HG03378 (cell line): ENCODE results near the gene INSL3.

ENCODE experiments used
- ATAC-seq: cut with Tn5 transposase; IDR thresholded peaks from one replicate; pipeline ENCODE4 v1.9.1; 2021; ENCODE audit warnings: mild to moderate bottlenecking, moderate library complexity; ENCODE audit not compliant: unreplicated experiment

The INSL3 gene

DNA sequence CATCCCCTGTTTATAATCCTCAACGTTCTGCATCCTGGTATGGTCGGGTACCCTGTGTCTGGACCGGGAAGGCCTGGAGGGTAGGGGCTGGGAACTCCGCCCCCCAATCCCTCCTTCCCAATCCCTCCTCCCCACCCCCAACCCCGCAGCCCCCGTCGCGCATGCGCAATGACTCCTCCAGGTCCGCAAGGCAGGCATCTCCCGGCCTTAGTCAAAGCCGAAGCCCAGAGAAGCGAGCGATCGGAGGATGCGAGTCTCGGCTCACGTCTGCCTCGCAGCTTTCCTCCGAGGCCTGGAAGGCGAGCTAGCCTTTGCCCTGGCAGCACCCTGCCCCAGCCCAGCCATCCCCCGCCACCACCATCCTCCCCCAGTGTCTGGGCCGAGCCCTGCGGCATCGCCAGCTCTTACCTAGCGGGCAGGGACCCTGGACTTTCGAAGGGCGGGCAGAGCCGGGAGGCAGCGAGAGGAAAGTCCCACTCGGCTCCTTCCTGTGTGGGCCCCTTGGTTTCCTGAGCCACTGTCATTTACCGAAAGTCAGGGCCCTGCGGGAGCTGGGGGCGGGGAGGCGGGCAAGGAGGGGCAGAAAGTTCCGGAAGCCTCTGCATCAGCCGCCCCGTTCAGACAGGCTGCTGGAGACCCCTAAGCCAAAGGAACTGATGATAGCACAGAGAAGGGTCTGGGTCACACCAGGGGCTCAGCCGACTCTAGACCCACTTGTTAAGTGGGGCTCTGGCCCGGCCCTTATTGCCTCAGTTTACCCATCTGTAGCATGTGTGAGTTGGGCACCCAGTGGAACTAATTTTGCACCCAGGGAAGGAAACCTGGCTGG is 26.4 kb upstream of the INSL3 start, which contains the start of gene JAK3:
TSS of gene JAK3 (minus strand) at position 445 of the 829 bp plus-strand sequence. CDS start 3,565 bp downstream, outside the sequence.
- no peak for ATAC-seq

DNA sequence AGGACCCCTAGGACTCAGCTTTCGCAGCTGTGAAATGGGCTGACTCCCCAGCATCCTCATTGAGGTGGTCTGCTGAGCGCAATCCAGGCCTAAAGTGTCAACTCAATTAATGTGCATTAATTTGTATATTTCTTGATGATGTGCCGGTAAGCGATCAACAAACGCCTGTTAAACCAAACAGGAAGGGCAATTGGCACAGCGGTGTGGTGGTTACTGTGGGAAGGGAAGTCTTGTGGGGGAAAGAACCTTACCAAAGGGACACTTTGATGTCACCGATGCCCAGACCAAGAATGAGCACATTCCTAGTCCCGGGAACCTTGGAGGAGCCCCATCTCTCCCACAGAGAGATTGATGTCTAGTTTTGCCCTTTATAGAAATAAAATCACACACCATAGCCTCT is 24.8 kb upstream of the INSL3 start:
- no peak for ATAC-seq

DNA sequence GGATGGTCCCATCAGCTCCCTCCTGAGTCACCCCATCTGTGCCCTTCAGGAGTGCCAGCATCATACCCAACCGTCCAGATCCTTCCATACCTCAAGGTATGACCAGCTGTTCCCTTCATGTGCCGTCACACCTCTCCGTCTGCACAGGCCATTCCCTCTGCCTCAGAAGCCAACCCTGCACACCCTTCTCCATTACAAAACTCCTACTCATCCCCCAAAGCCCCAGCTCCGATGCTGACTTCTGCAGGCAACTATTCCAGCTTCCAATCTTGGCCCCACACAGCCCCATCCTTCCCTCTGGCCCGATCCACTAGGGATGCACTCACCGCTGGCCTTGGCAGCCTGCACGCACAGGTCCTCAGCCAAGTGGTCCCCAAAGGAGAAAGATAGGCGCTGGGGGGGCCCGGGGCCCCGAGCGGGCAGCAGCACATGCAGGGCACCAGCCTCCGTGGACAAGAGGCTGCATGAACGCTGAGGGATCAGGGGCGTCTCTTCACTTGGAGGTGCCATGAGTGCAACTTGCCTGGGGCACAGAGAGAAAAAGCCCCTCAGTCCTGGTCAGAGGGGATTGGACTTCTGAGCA is 22.7 kb upstream of the INSL3 start:
- no peak for ATAC-seq

DNA sequence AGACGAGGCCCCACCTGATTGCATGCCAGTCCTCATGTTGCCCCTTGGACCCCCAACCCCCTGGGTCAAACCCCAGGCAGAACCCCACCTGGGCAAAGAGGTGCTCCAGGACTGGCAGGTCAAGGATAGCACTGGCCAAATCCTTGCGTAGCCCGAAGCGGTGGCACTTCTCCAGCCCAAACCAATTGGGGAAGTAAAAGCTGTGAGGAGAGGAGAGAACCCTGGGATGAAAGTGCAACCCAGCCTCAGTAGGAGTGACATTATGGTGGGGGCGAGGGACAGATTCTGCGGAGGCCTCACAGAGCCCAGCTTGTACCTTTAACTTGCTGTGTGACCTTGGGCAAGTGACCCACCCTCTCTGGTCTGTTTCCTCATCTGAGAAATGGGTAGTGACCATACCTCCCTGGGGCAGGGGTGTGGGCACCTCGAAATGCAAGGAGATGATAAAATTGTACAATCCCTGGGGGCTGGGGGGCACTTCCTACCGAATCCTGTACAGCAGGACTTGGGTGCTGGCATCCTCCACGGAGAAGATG is 22.0 kb upstream of the INSL3 start:
- ATAC-seq, result no peak

DNA sequence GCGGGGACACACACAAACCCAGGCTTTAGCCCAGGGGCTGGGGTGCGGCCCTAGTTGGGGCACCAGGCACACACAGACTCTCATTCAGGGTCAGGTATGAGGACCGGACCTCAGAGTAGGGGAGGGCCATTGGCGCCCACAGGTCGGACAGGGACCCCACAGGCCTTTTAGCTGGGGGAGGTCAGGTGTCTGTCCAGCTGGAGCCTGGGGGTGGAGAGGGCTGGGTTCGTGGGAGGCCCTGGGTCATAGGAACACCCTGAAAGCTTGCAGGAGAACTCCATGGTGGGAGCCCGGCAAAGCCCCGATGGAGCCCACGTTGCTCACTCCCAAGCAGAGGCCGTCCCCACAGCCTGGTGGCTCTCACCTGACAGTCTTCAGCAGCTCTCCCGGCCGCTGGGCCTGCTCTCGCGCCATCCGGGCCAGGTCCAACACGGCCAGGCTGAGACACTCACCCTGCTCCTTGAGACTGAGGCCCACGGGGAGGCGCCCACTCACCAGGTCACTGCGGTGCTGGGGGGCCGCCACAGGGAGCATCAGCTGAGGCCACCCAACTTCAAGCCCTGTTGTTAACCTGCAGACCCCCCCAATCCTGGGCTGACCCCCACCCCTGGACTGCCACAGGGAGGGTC is 21.5 kb upstream of the INSL3 start:
- ATAC-seq, result no peak

DNA sequence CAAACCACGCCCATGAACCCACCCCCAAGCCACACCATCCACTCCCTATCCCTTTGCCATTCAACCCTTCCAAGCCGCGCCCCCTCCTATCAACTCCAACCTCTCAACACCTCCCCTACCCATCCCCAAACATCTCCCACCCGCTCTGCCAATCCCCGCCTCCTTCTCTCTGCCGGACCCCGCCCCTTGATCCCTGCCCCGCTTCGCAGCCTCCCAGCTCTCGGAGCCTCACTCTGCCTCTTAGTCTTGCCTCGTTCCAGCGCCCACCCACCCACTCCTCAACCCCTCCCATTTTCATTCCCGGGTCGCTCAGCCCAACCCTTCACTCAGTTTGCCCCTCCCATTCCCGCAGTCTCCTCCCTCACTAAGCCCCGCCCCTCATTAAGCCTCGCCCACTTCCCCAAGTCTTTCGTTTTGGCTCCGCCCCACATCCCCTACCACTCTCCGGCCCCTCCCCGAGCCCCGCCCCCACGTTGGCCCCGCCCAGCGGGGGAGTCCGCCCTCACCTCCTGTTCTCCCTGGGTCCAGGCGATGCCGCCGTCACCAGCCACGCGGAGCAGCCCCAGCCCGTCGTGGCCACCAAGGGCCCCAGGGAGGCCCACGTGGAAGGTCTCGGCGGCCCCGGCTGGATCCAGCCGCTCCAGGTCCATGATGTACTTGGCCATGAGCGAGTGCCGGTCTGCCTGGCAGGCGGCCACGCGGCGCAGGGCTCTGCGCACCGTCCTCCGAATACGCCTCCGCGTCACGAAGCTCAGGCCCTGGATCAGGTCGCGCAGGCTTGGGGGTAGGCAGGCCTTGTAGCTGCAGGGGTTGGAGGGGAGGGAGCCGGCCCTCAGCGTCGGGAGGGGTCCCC is 20.7 kb upstream of the INSL3 start:
- ATAC-seq, result no peak

DNA sequence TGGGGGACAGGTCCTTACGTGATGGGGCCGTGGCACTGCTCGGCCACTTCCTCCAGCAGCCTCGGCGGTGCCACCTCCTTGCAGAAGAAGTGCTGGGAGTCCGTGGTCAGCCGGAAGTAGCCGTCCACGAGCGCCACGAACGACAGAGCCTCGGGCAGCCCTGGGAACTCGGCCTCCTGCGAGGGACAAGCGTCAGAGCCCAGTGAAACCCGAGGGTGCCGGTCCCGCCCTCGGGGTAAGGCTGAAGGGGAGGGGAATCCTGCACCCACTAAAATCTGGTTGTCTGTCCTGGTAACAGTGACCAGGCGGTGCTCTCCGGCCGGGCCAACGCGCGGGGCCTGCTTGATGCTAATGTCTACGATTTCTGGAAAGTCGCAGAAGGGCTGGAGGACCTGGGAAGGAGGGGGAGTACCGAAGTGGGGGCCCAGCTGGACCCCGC is 20.1 kb upstream of the INSL3 start:
- no peak for ATAC-seq

DNA sequence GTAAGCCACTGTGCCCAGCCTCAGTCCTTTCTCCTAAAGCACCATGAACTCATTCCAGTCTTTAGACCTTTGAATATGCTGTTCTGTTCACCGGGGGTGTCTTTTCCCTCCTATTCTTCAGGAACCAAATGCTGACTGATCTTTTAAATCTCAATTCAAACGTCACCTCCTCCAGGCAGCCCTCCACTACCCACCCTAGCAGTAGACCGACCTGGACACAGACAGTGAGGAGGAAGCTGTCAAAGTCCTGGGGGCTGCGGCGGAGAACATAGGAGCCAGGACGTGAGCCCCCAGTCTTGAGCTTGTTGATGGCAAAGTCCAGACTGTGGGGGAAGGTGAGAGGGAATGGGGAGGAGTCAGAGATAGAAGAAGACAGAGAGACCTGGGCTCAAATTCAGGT is 18.7 kb upstream of the INSL3 start:
- ATAC-seq, result no peak

DNA sequence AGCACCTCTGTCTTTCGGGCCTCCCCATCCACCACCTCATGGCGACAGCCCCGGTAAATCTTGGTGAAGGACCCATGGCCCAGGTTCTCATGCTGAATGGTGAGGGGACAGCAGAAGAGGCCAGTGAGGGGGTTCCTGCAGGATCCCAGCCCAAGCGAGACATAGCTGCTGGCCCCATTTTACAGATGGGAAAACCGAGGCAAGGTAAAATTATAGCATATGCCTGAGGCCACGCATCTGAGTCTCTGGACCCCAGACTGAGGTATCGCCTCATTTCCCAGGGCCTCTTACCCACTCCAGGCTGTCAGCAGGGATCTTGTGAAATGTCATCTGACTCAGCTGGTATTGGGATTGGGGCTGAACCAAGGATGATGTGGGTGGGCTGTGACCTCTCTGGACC is 16.7 kb upstream of the INSL3 start:
- ATAC-seq, result no peak

DNA sequence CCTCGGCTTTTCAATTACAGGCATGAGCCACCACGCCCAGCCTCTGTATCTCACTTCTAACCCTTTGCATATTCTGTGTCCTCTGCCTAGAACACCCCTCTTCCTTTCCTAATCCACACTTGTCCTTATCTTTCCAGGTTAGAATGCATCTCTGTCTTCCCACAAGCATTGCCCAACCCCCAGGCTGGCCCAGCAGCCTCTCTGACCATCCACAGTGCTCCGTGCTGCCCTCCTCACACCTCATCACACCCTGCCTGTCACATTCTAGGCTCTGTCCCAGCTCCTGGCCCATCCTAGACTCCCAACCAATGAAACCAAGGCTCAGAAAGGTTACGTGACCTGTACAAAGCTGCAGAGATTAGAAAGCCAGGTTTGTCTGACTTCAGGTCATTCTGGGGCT is 15.2 kb upstream of the INSL3 start:
- no peak for ATAC-seq

DNA sequence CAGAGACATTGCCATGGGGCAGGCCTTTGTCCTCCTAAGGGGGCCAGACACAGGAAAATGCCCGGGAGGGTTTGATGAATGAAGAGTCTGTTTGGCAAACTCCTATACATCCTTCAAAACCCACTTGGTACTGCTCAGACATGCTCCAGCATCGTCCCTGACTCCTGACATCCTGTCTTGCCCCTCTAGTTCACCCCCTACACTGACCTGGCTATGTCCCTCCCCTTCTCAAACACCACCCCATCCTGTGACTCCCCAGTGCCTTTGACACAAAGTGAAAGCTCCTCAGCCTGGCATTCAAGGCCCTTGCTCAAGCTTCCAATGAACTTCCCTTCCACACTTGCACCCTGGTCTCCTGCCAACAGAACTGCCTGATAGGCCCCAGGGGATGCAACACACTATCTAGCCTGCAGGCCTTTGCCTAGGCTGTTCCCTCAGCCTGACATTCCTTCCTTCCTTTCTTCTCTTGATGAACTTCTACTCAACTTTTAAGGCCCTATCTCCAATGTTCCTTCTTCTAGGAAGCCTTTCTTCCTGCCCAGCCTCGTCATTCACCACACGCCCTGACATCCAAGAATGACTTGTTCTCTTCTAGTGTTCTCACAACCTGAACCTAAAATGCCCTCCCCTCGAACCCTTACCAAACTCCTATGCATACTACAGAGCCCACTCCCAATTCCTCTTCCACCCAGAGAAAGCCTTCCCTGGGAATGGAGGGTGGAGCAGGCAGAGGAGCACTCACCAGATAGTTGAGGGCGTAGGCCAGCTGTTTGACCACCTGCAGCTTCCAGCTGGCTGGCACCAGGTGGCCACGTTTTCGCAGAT is 14.1 kb upstream of the INSL3 start:
- no peak for ATAC-seq

DNA sequence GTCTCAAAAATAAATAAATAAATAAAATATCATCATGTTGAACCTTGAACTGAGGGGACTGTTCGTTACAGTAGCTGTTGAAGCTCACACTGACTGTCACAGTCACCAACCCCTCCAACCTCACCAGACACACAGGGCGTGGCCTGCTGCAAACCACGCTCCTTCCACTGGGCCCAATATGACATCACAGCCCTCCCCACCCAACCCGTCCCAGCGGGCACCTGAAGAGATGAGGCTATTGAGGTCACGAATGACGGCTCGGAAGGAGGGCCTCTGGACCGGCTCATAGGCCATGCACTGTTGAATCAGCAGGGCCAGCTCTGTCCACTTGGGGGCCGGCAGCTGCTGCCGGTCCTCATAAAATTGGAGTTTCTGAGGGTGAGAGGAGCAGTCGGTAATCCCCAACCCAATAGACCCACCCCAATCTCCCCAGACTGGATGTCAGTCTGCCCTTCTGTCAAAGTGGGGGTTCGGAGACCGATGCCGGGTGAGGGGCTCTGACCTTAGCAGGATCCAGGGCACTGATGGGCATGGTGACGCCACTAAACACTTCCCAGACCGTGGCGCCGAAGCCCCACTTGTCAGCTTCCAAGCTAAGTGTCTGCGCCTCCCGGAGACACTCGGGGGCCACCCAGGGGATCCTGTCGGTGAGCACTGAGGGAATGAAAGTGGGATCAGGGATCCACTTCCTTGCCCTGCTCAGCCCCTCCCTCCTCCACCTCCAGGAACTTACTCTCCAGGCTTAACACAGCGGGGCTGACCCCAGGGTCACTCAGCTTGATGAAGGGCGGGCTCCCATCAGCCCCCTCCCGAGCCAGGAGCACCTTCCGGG is 13.2 kb upstream of the INSL3 start:
- no peak for ATAC-seq

DNA sequence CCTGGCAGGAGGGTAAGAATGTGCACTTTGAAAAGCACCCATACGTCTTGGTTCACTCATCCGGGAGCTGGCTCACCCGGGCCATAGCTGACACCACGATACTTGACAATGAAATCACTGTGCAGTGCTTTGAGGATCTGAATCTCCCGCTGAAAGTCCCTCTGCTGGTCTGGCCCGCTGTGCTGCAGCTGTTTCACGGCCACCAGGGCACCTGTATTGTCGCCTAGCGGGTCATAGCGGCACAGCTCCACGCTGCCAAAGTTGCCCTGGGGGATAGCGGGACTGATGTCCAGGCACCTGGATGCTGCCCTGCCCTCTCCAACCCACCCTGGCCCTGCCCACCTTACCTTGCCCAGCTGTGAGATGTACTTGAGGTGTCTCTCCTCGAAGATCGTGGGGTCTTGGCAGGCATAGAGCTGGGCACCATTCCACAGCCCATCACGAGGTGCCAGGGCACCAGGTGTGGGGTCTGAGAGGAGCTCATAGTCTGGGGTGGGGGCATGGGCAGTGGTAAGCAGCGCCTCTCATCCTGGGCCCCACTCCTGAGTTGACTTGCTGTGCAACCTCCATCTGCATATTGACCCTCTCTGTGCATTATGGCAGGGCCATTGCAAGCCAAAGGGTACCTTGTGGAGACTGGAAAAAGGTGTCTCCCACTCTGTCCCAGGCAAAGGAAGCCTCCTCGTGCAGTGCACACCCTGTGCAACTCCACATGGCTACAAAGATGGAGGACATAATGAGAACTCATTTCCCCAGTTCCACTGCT is 11.3 kb upstream of the INSL3 start:
- no peak for ATAC-seq

DNA sequence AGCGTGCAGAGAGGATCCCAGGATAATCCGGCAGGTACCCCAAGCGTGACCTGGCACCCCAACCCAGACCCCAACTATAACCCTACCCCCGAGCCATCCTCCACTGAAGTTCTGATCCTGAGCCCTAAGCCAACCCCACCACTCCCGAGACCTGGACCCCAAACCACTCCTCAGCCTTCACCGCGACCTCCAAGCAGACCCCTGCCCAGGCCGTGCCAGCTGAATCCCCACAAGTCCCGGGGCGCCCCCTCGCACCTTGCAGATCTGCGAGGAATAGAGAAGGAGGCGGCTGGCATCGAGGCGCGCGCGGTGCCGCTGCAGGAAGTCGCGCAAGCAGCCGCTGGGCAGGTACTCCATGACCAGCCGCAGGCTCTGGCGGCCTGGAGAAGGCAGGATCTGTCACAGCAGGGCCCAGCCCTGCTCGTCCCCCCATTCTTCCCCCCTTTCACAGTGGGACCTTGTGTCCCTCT is 10.1 kb upstream of the INSL3 start:
- no peak for ATAC-seq

DNA sequence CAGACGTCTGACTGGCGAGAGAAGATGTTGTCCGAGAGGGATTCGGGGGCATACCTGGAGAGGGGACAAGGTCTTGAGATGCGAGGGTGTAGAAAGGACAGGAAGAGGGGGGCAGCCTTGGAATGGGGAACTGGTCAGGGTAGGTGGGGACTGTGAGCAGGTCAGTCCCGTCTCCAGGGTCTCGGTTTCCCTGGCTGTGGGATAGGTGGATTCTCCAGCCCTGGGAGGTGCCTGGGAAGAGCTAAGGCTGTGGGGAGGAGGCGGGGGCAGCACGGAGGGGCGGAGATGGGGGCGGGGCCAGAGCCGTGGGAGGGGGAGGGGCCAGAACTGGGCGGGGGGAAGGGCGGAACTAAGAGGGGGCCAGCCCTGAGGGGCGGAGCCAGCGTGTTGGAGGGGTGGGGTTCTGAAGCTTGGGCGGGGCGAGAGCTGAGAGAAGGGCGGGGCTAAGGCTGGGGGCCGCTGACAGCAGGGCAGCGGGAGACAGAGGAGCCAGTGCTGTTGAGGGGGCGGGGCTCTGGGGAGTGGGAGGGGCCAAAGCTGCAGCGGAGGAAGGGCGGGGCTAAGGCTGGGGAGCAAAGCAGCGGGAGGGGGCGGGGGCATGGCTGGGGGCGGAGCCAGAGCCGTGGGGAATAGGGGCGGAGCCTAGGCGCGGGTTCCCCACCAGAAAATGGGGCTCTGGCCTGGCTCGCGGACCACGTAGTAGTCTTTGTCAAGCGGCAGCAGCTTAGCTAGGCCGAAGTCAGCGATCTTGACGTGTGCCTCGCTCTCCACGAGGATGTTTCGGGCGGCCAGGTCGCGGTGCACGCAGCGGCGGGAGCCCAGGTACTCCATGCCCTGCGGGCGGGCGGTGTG is 9.5 kb upstream of the INSL3 start:
- no peak for ATAC-seq

DNA sequence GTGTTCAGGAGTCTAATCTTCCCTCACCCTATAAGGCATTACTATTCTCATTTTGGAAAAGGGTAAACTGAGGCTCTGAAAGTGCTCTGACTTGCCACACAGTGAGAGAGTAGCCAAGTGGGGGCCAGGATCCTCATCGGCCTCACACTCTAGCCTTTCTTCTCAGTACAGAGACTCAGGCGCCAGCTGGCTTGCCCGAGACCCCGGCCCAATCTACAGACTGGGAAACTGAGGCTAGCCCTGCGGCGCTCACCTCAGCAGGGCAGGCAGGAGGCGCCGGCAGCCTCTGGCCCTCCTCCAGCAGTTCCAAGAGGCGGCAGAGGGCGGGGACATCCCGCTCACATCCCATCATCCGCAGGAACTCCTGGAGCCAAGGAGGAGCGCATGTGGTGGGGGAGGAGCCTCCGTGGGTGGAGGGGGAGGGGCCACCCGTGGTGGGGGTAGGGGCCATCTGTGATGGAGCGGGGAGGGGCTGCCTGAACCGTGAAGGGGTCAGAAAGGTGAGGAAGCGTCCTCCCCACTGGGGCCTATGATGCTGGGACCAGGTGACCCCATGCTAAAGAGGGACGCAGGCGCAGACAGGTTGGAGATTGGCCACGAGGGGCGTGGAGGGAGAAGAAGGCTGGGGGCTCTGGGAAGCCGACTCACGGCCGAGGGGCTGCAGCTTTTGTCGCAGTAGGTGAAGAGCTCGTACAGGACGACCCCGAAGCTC is 8.7 kb upstream of the INSL3 start:
- ATAC-seq, result no peak
